Prostate gland (tissue), 2 donors: Measurements from ENCODE around the gene GAL.

Experiments used
- POLR2A ChIP-seq: fragments of 450-650 bp; IDR thresholded peaks from one replicate; pipeline ENCODE4 v1.6.1; 2016; ENCODE audit warnings: antibody characterized with exemption, mild to moderate bottlenecking
- POLR2AphosphoS5 ChIP-seq: sonication (generic); formaldehyde crosslinking; IDR thresholded peaks from one replicate; pipeline ENCODE4 v1.6.1; 2017; ENCODE audit warnings: antibody characterized with exemption
- TF ChIP-seq, protein P1 (sequence below), 4 experiments: fragments of 200-600 bp in 2 of 4; fragments of 450-650 bp in 2 of 4; sonication (generic) in 2 of 4; IDR thresholded peaks; 1 replicate in 3 of 4; 2 replicates in 1 of 4; pipeline ENCODE4 v1.5.1; 2016 to 2019; ENCODE audit warnings: antibody characterized with exemption in 4 of 4, mild to moderate bottlenecking in 2 of 4, moderate library complexity in 2 of 4

DNA sequence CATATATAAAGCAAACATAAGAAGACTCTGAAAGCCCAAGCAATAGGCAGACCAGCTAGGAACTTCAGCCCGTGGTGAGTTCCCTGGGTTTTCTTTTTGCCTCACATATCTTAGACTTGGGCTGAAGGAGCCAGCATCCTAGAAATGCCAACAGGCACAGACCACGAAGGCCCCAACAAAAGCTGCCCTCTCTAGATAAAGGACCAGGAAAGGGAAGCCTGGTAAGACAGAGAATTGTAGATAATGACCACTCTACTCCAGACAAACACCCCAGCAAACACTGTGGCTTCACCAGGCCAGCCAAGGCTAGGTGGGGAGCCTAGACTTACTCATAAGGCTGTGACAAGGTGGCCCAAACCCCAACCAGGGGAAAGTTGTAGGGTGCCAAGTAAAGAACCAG is 11.2 kb downstream of the GAL start:
- TF ChIP-seq POLR2A (no peak), POLR2AphosphoS5 (no peak)
- TF ChIP-seq, protein P1, sequence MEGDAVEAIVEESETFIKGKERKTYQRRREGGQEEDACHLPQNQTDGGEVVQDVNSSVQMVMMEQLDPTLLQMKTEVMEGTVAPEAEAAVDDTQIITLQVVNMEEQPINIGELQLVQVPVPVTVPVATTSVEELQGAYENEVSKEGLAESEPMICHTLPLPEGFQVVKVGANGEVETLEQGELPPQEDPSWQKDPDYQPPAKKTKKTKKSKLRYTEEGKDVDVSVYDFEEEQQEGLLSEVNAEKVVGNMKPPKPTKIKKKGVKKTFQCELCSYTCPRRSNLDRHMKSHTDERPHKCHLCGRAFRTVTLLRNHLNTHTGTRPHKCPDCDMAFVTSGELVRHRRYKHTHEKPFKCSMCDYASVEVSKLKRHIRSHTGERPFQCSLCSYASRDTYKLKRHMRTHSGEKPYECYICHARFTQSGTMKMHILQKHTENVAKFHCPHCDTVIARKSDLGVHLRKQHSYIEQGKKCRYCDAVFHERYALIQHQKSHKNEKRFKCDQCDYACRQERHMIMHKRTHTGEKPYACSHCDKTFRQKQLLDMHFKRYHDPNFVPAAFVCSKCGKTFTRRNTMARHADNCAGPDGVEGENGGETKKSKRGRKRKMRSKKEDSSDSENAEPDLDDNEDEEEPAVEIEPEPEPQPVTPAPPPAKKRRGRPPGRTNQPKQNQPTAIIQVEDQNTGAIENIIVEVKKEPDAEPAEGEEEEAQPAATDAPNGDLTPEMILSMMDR (IDR thresholded peaks at IDR 0.05), result no peak
